HepG2 (cell line): ENCODE measurements around the gene CNPY4. TPM values are rescaled to one million over a fixed set of nuclear protein-coding genes. Genes with fewer than 3 reads are reported as not detected.

Experiments
- ATF2 ChIP-seq: sonication (generic); formaldehyde crosslinking; IDR thresholded peaks from 2 replicates; pipeline ENCODE4 v1.4.0; 2020; ENCODE audit warnings: missing genetic modification reagents
- HDAC2 ChIP-seq: sonication (generic); formaldehyde crosslinking; IDR thresholded peaks from 2 replicates; pipeline ENCODE4 v1.4.0; 2020; ENCODE audit warnings: missing genetic modification reagents
- KDM3A ChIP-seq: IDR thresholded peaks from 2 replicates; pipeline ENCODE4 v1.6.1; 2018; ENCODE audit warnings: low read depth, missing compliant biosample characterization
- MEIS1 ChIP-seq: sonication (generic); formaldehyde crosslinking; IDR thresholded peaks from 2 replicates; pipeline ENCODE4 v1.9.0; 2021; ENCODE audit warnings: mild to moderate bottlenecking, missing genetic modification reagents, moderate library complexity, borderline replicate concordance
- MEIS2 ChIP-seq: sonication (generic); formaldehyde crosslinking; IDR thresholded peaks from 2 replicates; pipeline ENCODE4 v1.9.0; 2021; ENCODE audit warnings: mild to moderate bottlenecking, missing genetic modification reagents
- PAWR ChIP-seq: sonication (generic); formaldehyde crosslinking; IDR thresholded peaks from 2 replicates; pipeline ENCODE4 v1.4.0; 2020; ENCODE audit warnings: missing genetic modification reagents, mild to moderate bottlenecking, borderline replicate concordance
- SIX4 ChIP-seq: sonication (generic); formaldehyde crosslinking; IDR thresholded peaks from 2 replicates; pipeline ENCODE4 v1.4.0; 2020; ENCODE audit warnings: missing genetic modification reagents
- TFE3 ChIP-seq: IDR thresholded peaks from 2 replicates; pipeline ENCODE4 v1.6.1; 2016
- ZFP37 ChIP-seq: sonication (generic); formaldehyde crosslinking; IDR thresholded peaks from 2 replicates; pipeline ENCODE4 v1.4.0; 2020; ENCODE audit warnings: missing genetic modification reagents, borderline replicate concordance
- ZGPAT ChIP-seq: IDR thresholded peaks from 2 replicates; pipeline ENCODE4 v1.6.1; 2016; ENCODE audit warnings: mild to moderate bottlenecking
- ZNF317 ChIP-seq: sonication (generic); formaldehyde crosslinking; IDR thresholded peaks from 2 replicates; pipeline ENCODE4 v1.5.0; 2020; ENCODE audit warnings: mild to moderate bottlenecking, missing genetic modification reagents
- ZNF382 ChIP-seq: sonication (generic); formaldehyde crosslinking; IDR thresholded peaks from 2 replicates; pipeline ENCODE4 v1.5.0; 2020; ENCODE audit warnings: missing genetic modification reagents, mild to moderate bottlenecking, borderline replicate concordance
- ZNF430 ChIP-seq: sonication (generic); formaldehyde crosslinking; IDR thresholded peaks from 2 replicates; pipeline ENCODE4 v1.9.0; 2021; ENCODE audit warnings: mild to moderate bottlenecking, missing genetic modification reagents
- ZNF564 ChIP-seq: sonication (generic); formaldehyde crosslinking; IDR thresholded peaks from 2 replicates; pipeline ENCODE4 v1.8.1; 2023; ENCODE audit warnings: mild to moderate bottlenecking, missing genetic modification reagents
- ZNF615 ChIP-seq: sonication (generic); formaldehyde crosslinking; IDR thresholded peaks from 2 replicates; pipeline ENCODE4 v1.5.0; 2020; ENCODE audit warnings: mild to moderate bottlenecking, missing genetic modification reagents, borderline replicate concordance
- ZNF710 ChIP-seq: sonication (generic); formaldehyde crosslinking; IDR thresholded peaks from 2 replicates; pipeline ENCODE4 v1.5.0; 2020; ENCODE audit warnings: mild to moderate bottlenecking, missing genetic modification reagents, borderline replicate concordance
- ZNF790 ChIP-seq: sonication (generic); formaldehyde crosslinking; IDR thresholded peaks from 2 replicates; pipeline ENCODE4 v1.8.0; 2022; ENCODE audit warnings: missing genetic modification reagents, mild to moderate bottlenecking, borderline replicate concordance
- polyA plus RNA-seq, 8 experiments: library from polyadenylated mRNA; depleted of rRNA in 3 of 8; stranded (reverse) in 7 of 8; unstranded in 1 of 8; fragments of >200 nt; fragmentation: Illumina TruSeq in 4 of 8; extraction: Trizol in 4 of 8; gene quantifications; 2 replicates each; pipeline versions ENCODE4 v1.2.1 to v1.2.3, GENCODE V29; 2011 to 2016; ENCODE audit warnings: low read depth in 4 of 8, missing spikeins in 1 of 8, mixed read lengths in 1 of 8; ENCODE audit not compliant: insufficient read depth in 1 of 8
- total RNA-seq, 5 experiments: library from RNA; depleted of rRNA; stranded (reverse); fragments of >200 nt; fragmentation: Illumina TruSeq; extraction: Trizol; gene quantifications; 2 replicates each; pipeline ENCODE4 v1.2.3, GENCODE V29; 2016; ENCODE audit warnings: low read depth in 1 of 5

The CNPY4 gene
- total and polyA plus RNA-seq, 2 of the 13 experiments (the other 11 are each of a cell fraction or from before 2014, with no cell fraction given) = 6.2 to 12.7 TPM

GRCh38 chr7:100081535-100082102 lies 37.8 kb upstream of the CNPY4 start, which contains the start of gene ZNF3 (continued):
- TF ChIP-seq MEIS1 (CRISPR knock-in tag) (no peak), TFE3 (CRISPR knock-in tag) (peak; percentile 55; the same call in 1 of the 2 replicates), ZNF615 (CRISPR knock-in tag) (peak; percentile 42; the same call in 1 of the 2 replicates), ZNF790 (CRISPR knock-in tag) (0 out of 2 replicates have a peak, but pooled peaks have one; percentile 38), ZNF564 (CRISPR knock-in tag) (peak; percentile 94), ZNF317 (CRISPR knock-in tag) (peak; percentile 88), ATF2 (CRISPR knock-in tag) (peak; percentile 85), ZNF430 (CRISPR knock-in tag) (peak; percentile 95), MEIS2 (CRISPR knock-in tag) (peak; percentile 51; the same call in 1 of the 2 replicates), ZNF382 (no peak), HDAC2 (CRISPR knock-in tag) (peak; percentile 89), SIX4 (CRISPR knock-in tag) (0 out of 2 replicates have a peak, but pooled peaks have one; percentile 48), PAWR (CRISPR knock-in tag) (no peak), ZNF710 (CRISPR knock-in tag) (peak; percentile 81), KDM3A (CRISPR knock-in tag) (peak; percentile 100), ZFP37 (no peak), ZGPAT (peak; percentile 95)
